Activated T-helper 1 cell treated with Interleukin-2 at 50 U/mL for 16 hours (primary cell): ENCODE data around the gene COMMD10.

ENCODE experiments used
- DNase-seq: peaks from one replicate; pipeline ENCODE4 v3.0.0-alpha.2; 2020; ENCODE audit warnings: low read depth

Gene COMMD10

GRCh38 chr5:116296335-116297072, 211.7 kb downstream of the COMMD10 start:
- no peak for DNase-seq

- no peak for DNase-seq
Measured at GRCh38 chr5:116297296-116297814, 212.5 kb downstream of the COMMD10 start.

GRCh38 chr5:116299746-116300640, 215.2 kb downstream of the COMMD10 start:
- DNase-seq, result no peak

- no peak for DNase-seq
Measured at GRCh38 chr5:116301110-116301509, 216.3 kb downstream of the COMMD10 start.

GRCh38 chr5:116303340-116303739, 218.5 kb downstream of the COMMD10 start:
- no peak for DNase-seq

DNA sequence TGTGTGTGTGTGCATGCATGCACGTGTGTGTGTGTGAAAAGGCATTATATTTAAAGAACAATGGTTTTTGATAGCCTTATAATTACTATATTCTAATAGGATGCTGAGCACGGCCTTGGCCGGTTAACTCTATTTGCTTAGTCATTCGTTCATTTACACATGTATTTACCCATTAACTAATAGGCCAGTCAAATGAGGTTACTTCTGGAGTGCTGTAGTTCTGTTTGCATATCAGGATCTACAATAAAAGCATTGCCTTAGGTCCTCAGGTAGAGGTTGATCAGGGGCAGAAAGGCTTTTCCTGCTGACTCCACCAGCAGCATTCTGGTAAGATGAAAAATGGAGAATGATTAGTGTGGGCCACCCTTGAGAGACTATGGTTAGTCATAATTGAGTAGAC, 219.0 kb downstream of the COMMD10 start:
- DNase-seq, result no peak

DNA sequence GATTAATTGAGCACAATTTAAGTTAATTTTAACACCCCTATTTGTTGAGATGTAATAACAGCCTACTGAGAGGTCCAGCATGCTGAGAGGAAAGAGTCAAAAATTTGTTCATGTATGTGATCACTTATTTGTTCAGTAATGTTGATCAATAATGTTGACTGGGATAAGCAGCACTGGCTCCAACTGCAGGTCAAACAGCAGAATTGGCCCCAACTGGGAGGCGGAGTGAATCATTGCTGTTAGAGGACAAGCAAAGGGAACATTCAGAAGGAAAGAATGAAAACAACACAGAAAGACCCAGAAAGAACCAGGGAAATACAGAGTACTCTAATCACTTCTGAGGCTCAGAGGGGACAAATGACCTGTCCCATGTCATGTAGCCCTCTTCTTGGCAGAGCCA, 221.1 kb downstream of the COMMD10 start:
- DNase-seq, result no peak

- no peak for DNase-seq
Measured at GRCh38 chr5:116306846-116307245, 222.0 kb downstream of the COMMD10 start.

DNA sequence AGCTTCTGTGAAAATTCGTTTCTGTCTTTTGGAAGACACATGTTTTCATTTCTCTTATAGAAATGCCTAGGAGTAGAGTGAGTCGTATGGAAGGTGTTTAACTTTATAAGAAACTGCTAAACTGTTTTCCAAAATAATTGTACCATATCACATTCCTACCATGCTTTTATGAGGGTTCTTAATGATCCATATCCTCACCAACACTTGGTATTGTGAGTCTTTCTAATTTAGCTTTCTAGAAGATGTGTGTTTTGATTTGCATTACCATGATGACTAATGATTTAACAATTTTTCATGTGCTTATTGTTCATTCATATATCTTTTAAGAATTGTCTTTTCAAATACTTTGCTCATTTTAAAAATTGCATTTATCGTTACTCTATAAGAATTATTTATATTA, 223.6 kb downstream of the COMMD10 start:
- DNase-seq, result no peak

DNA sequence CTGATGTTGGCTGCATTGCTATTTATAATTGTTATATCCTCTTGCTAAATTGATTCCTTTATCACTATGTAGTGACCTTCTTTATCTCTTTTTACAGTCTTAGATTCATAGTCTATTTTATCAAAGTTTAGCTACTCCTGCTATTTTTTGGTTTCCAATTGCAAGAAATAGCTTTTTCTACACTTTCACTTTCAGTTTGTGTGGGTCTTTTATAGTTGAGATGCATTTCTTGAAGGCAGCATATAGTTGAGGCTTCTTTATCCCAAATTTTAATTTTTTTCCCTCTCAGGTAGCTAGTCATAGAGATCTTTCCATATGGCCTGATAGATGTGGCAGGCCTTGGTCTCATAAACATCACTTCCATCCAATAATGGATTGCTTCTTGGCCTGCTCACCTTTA, 228.5 kb downstream of the COMMD10 start:
- DNase-seq, result no peak

- DNase-seq, result no peak
Measured at GRCh38 chr5:116315531-116315930, 230.7 kb downstream of the COMMD10 start.

DNA sequence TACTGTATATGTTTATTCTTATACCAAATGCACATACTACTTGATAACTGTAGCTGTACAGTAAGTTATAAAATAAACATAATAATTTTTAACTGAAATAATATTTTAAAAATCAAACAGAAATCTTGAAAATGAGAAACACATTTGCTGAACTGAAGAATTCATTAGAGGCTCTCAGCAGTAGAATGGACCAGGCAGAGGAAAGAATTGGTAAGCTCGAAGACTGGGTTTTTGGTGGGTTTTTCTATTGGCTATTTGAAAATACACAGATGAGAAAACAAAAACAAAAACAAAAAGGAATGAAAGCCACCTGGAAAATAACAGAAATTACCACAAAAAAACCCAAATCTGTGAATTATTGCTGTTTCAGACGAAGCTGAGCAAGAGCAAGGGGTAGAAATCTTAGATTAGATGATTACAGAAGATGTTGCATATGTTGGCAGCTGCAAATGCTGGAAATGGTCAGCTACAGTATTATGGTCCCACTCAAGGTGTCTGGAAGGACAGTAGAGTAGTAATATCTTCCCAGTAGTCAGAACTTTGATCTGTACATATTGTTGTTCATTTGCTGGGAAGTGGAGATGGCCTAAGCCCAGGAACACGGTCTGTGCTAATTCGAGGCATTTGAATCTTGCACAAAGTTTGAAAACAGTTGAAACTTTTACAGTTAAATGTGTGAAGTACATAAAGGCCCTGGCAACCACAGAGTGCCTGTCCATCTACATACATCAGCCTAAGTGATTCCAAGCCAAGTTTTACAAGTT, 233.4 kb downstream of the COMMD10 start:
- no peak for DNase-seq

DNA sequence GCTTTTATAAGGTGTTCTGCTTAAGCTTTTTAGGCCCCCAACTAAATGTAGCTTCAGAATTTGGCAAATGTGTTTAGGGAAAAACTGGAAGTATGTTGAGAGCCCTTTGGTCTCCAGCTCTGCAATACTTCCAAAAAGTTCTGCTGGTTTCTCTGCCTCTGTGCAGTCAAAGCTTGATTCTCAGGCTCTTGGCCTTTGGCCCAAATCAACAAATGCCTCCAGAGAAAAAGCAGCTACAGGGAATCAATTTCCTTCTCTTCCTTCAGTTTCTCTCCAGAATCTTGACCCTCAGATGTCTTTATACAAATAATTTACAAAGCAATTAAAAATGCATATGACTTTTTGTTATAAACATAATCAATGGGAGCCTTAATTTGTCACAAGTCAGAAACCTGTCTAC, 235.7 kb downstream of the COMMD10 start:
- DNase-seq, result no peak

- DNase-seq, result no peak
Measured at GRCh38 chr5:116329503-116329902, 244.7 kb downstream of the COMMD10 start.

DNA sequence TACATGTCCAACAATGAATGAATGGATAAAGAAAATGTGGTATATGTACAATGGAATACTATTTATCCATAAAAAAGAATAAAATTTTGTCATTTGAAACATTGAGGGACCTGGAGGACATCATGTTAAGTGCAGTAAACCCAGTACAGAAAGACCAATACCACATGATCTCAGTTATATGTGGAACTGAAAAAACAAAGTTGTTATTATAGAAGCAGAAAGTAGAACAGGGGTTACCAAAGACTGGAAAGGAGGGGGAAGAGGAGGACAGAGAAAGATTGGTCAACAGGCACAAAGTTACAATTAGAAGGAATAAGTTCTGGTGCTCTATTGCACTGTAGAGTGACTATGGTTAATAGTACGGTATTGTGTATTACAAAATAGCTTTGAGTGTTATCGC, 256.0 kb downstream of the COMMD10 start:
- DNase-seq, result no peak
